Pulmonary artery endothelial cell (primary cell): ENCODE results near the gene CSF2. TPM values are rescaled to one million over a fixed set of nuclear protein-coding genes. Genes with fewer than 3 reads are reported as not detected.

ENCODE experiments used
- DNase-seq: peaks from one replicate; pipeline ENCODE4 v3.0.0-alpha.2; 2011; ENCODE audit warnings: low read depth, low spot score
- total RNA-seq: library from RNA; depleted of rRNA; stranded (reverse); fragments of >200 nt; gene quantifications from 2 replicates; pipeline ENCODE4 v1.2.3, GENCODE V29; 2014

Gene CSF2
- total RNA-seq, 1 donor from 2014 or later, result not detected

GRCh38 chr5:132054697-132055440, 18.7 kb upstream of the CSF2 start:
- DNase-seq, result no peak

DNA sequence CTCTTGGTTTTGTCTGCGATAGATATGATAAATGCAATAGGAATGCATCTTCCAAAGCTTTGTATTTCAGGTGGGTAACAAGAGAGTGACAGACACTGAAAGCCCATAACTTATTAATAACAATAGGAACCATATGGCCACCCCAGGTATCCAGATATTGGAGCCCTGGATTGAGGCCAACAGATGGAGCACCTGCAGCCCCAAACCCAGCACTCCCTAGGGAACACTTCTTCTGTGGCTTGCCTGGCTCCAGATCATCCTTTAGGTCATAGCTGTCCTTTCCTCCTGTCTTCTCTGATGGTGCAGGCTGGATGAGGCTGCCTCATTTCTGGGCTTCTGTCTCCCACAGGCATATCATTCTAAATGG, 18.2 kb upstream of the CSF2 start:
- DNase-seq, result no peak

DNA sequence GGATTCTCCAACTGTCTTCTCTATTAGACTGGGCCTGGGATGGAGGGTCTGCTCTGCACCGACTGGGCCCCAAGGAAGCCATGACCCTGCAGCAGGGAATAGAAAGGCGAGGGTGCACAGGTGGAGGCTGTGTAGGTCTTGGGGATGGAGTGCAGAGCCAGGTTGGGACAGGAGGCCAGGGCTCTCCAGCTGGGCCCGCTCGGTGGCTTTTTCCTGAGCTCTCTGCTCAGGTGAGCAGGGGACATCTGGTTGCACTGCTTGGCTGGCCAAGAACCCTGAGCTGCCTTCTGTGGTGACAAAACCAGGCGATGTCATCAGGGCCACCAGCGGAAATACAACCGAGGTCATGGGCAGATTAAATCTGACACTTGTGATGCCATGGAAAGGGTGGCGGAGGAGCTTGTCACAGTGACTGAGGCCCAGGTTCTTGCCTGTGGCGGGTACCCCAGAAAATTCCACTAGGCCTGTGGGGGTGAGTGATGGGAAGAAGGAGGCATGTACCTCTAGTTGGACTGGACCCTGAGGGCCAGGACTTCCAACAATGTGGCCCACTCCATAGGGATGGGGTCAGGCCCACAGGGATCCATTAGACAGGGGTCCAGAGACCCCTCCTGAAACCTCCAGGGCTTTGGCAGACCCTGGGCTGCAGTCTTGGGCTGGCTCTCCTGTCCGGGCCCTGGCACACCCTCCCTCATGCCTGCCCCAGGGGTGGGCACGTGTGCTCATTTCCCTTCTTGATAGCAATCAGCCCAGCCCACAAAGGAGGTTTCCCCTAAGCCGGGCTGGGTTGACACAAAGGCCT, 17.6 kb upstream of the CSF2 start:
- no peak for DNase-seq

- DNase-seq, result no peak
Measured at GRCh38 chr5:132056610-132057497, 16.7 kb upstream of the CSF2 start.

- DNase-seq, result no peak
Measured at GRCh38 chr5:132057498-132058255, 15.9 kb upstream of the CSF2 start.

- DNase-seq, result no peak
Measured at GRCh38 chr5:132058646-132059042, 14.9 kb upstream of the CSF2 start.

DNA sequence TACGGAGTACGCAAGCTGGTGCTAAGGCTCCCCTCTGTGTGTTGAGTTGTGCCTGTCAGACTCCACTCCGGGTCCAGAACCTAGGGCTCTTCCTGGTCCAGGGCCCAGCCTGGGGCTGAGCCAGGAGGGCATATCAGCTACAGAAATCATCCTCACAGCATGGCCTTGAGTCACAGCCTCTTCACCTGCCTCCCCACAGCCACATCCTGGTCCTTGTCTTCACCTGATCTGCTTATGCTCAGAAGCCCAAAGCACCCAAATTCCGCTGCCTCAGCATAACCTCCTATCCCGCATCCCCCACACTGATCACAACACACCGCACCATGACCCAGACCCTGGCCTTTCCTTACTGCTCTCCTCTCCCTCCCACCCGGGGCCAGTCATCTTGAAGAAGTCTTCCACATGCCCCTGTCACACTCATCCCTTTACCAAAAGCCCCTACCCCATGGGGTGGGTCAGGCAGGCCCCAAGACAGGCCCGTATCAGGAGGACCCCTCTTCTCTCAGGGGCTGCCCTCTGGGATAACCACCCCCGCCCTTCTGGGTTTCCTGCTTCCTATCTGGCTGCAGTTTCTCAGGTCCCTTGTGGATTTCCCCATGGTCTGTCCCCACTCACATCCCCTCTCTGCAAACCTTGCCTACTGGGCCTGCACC, 14.4 kb upstream of the CSF2 start:
- no peak for DNase-seq

DNA sequence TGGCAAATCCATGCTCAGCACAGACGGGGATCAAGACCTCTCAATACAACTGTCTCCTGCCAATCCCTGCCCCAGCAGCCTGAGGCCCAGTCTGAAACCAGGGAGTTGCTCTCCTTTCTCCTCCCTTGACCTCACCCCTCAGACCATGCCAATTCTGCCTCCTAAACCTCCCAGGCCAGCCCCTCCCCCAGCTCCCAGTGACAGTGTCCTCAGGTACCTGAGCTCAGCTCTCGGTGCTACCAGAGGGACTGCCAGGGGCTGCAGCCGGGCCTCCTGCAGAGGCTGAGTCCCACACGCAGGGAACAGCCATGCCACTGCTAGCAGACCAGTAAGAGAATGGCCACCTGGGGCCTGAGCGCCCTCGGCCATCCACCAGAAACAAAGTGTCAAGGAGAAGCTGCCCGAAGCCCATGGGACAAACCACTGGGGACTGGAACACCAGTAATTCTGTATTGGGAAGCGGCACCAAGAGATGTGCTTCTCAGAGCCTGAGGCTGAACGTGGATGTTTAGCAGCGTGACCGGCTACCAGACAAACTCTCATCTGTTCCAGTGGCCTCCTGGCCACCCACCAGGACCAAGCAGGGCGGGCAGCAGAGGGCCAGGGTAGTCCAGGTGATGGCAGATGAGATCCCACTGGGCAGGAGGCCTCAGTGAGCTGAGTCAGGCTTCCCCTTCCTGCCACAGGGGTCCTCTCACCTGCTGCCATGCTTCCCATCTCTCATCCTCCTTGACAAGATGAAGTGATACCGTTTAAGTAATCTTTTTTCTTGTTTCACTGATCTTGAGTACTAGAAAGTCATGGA, 13.7 kb upstream of the CSF2 start:
- DNase-seq, result no peak

DNA sequence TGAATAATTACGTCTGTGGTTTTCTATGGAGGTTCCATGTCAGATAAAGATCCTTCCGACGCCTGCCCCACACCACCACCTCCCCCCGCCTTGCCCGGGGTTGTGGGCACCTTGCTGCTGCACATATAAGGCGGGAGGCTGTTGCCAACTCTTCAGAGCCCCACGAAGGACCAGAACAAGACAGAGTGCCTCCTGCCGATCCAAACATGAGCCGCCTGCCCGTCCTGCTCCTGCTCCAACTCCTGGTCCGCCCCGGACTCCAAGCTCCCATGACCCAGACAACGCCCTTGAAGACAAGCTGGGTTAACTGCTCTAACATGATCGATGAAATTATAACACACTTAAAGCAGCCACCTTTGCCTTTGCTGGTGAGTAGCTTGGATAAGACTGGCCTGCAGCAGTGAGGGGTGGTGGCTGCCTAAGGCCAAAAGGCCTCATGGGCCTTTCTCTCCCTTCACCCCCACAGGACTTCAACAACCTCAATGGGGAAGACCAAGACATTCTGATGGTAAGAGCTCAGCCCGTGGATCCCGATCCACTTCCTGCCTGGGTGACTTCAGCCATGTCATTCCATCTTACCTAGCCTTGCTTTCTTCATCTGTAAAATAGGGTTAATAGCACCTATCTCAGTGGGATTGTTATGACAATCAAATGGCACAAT, 13.0 kb upstream of the CSF2 start, which contains the start of gene IL3:
Gene IL3, plus strand, starts transcription at position 155 of the 661 bp plus-strand sequence. Its CDS starts 52 bp downstream, at position 207.
- no peak for DNase-seq

- no peak for DNase-seq
Measured at GRCh38 chr5:132063090-132063911, 10.3 kb upstream of the CSF2 start.

DNA sequence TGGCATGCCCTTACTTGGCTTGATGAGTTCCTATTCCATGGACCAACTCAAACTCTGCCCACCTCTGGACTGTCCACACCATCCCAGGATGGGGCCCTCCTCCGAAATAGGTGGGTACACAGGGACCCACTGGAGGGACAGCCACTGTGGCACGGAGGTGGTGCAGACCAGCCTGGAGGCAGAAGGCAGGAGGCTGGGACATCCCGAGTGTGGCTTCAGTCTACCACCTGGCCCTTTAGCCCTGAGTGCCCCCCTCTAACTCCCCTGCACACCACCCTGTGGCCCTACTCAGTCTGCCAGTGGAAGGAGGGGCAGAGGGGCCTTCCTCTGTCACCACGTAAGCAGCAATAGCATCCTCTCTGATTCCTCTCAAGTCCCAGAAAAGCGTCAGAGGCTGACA, 9.4 kb upstream of the CSF2 start:
- no peak for DNase-seq

DNA sequence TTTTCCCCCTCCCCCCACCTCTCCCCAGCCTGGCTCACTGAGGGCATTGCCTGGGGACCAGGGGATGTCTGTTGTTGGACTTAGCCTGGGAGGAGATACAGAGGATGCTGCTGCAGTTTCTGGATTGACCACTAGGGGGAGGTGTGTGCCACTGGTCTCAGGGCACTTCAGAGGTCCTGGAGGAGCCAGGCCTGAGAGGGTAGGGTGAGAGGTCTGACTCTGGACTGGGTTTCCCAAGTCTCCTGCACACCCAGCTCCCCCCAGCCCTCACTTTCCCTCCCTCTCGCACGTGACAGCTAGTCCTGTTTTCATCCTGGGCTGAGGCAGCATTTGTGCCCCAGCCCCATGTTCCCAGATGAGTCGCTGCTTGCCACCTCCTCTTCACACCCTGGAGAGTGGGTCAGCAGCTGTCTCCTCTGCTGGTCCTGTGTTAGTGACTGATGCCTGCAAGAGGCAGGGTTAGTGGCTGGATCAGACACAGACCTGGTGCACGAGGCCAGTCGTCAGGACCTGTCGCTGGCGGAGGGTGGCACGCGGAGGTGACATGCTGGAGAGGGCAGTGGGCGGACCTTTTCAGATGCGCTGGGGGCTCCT, 8.8 kb upstream of the CSF2 start:
- DNase-seq, result peak; percentile 24

DNA sequence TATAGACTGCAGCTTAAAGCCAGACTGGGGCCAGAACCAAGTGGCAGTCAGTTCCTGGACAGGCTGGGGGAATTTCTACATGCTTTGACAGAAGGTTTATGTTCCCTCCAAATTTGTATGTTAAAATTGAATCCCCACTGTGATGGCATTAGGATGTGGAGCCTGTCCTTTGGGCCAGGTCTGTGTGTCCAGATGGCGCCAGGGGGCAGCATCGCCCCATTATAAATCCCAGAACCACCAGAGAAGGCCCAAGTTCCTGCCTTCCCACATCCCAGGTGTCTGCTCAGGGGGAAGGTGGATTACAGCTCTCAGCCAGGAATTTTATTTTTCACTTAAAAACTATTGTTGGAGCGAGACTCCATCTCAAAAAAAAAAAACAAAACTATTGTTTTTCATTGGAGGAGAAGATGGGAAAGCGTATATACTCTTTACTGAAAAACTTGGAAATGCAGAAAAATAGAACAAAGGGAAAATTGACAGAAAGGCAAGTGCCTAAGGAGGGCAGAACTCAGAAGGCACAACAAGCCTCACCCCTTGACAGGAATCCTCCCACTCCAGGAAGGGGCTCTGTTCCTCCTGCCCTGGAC, 8.1 kb upstream of the CSF2 start:
- no peak for DNase-seq

GRCh38 chr5:132065951-132066701, 7.5 kb upstream of the CSF2 start:
- no peak for DNase-seq

GRCh38 chr5:132066871-132067270, 6.7 kb upstream of the CSF2 start:
- no peak for DNase-seq

- no peak for DNase-seq
Measured at GRCh38 chr5:132067451-132067850, 6.1 kb upstream of the CSF2 start.
